Measurements from ENCODE around the gene TEDC1.

DNA sequence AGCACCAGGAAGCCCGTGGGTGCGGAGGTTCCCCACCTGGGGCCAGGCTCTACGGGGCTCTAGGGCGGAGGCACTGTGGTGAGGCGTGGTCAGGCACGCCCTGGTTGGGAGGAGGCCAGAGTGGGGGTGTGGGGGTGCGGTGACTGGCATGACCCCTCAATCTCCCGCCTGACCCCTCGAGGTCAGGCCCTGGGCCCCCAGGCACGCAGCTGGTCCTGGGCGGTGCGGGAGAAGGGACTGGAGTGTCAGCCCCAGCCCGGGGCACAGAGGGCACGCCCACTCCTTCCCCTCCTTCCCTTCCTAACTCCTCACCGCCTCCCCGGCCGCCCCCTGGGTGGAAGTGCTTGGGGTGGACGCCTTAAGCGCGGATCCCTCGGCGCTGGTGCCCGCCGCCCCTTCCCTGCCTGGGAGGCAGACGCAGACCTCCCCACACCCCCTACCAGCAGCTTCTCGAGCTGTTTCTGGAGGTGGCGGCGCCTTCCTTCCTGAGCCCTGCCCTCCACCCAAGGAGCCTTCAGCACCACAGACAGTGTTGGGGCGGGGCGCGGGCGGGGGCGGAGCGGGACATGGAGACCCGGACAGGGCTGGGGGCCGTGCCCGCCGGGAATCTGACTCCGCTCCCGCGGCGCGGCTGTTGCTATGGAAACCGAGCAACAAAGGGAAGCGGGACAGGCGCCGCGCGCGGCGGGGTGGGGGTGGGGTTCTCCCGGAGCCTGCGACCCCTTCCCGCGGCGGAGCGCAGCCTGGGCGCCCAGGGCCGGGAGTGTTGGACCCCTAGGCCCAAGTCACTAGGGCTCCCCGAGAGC lies 17.2 kb upstream of the TEDC1 start:
- no peak for TF ChIP-seq CTCF (conservative IDR thresholded peaks at IDR 0.05; ENCODE audit: low read depth, low read length)
- TF ChIP-seq EZH2 (IDR thresholded peaks at IDR 0.05; ENCODE audit: borderline replicate concordance, low read depth, low read length, poor library complexity, severe bottlenecking): no peak
